Measurements from ENCODE around the gene TKT.
A peak's percentile ranks its signal among the peaks of the same experiment; 100 is the strongest.

Gene TKT

GRCh38 chr3:53238886-53239285, 16.9 kb downstream of the TKT start:
- Mint-ChIP-seq H3K4me3 (no peak overlapping the region), H3K9me3 (no peaks in the 10 kb centered on the region), H3K27me3 (no peaks in the 10 kb centered on the region), H3K4me1 (peaks cover 15% of the 10 kb centered on the region), H3K27ac (no peak overlapping the region), H3K36me3 (peaks cover 70% of the 10 kb centered on the region)
- no peak for ATAC-seq

- no peak overlapping the region for H3K27ac Mint-ChIP-seq
- no peak for ATAC-seq
- H3K9me3 Mint-ChIP-seq: no peaks in the 10 kb centered on the region
- H3K27me3 Mint-ChIP-seq: no peaks in the 10 kb centered on the region
- peaks cover 9% of the 10 kb centered on the region for H3K4me1 Mint-ChIP-seq
- H3K36me3 Mint-ChIP-seq: peaks cover 71% of the 10 kb centered on the region
- H3K4me3 Mint-ChIP-seq: no peak overlapping the region
Measured at GRCh38 chr3:53238051-53238850, 17.6 kb downstream of the TKT start.

GRCh38 chr3:53236112-53236841, 19.5 kb downstream of the TKT start:
- Mint-ChIP-seq H3K36me3 (peaks cover 74% of the 10 kb centered on the region), H3K4me3 (no peak overlapping the region), H3K4me1 (no peaks in the 10 kb centered on the region), H3K27ac (peak overlapping the region; percentile 32), H3K27me3 (no peaks in the 10 kb centered on the region), H3K9me3 (no peaks in the 10 kb centered on the region)
- ATAC-seq: no peak

GRCh38 chr3:53235545-53235944, 20.3 kb downstream of the TKT start:
- Mint-ChIP-seq H3K4me3 (no peak overlapping the region), H3K27ac (no peak overlapping the region), H3K27me3 (no peaks in the 10 kb centered on the region), H3K4me1 (no peaks in the 10 kb centered on the region), H3K9me3 (no peaks in the 10 kb centered on the region), H3K36me3 (peaks cover 67% of the 10 kb centered on the region)
- ATAC-seq: no peak

GRCh38 chr3:53234841-53235232, 21.0 kb downstream of the TKT start:
- no peaks in the 10 kb centered on the region for H3K9me3 Mint-ChIP-seq
- no peaks in the 10 kb centered on the region for H3K27me3 Mint-ChIP-seq
- peaks cover 61% of the 10 kb centered on the region for H3K36me3 Mint-ChIP-seq
- no peak overlapping the region for H3K4me3 Mint-ChIP-seq
- H3K4me1 Mint-ChIP-seq: no peaks in the 10 kb centered on the region
- no peak overlapping the region for H3K27ac Mint-ChIP-seq
- ATAC-seq: no peak

- no peaks in the 10 kb centered on the region for H3K4me1 Mint-ChIP-seq
- no peak overlapping the region for H3K4me3 Mint-ChIP-seq
- peaks cover 61% of the 10 kb centered on the region for H3K36me3 Mint-ChIP-seq
- peak overlapping the region; percentile 37 for H3K27ac Mint-ChIP-seq
- ATAC-seq: no peak
- no peaks in the 10 kb centered on the region for H3K27me3 Mint-ChIP-seq
- H3K9me3 Mint-ChIP-seq: no peaks in the 10 kb centered on the region
Measured at GRCh38 chr3:53234130-53234840, 21.5 kb downstream of the TKT start.

GRCh38 chr3:53232641-53233377, 23.0 kb downstream of the TKT start:
- Mint-ChIP-seq H3K27me3 (no peaks in the 10 kb centered on the region), H3K4me3 (no peak overlapping the region), H3K36me3 (peaks cover 61% of the 10 kb centered on the region), H3K27ac (peak overlapping the region; percentile 53), H3K4me1 (no peaks in the 10 kb centered on the region), H3K9me3 (no peaks in the 10 kb centered on the region)
- no peak for ATAC-seq

- H3K9me3 Mint-ChIP-seq: no peaks in the 10 kb centered on the region
- no peak for ATAC-seq
- no peaks in the 10 kb centered on the region for H3K27me3 Mint-ChIP-seq
- no peaks in the 10 kb centered on the region for H3K4me1 Mint-ChIP-seq
- peak overlapping the region; percentile 53 for H3K27ac Mint-ChIP-seq
- H3K4me3 Mint-ChIP-seq: no peak overlapping the region
- peaks cover 71% of the 10 kb centered on the region for H3K36me3 Mint-ChIP-seq
Measured at GRCh38 chr3:53231532-53232511, 24.0 kb downstream of the TKT start.

GRCh38 chr3:53230789-53231188, 25.0 kb downstream of the TKT start:
- H3K4me3 Mint-ChIP-seq: no peak overlapping the region
- H3K27ac Mint-ChIP-seq: no peak overlapping the region
- H3K9me3 Mint-ChIP-seq: no peaks in the 10 kb centered on the region
- H3K27me3 Mint-ChIP-seq: no peaks in the 10 kb centered on the region
- peaks cover 76% of the 10 kb centered on the region for H3K36me3 Mint-ChIP-seq
- no peaks in the 10 kb centered on the region for H3K4me1 Mint-ChIP-seq
- no peak for ATAC-seq

- no peaks in the 10 kb centered on the region for H3K27me3 Mint-ChIP-seq
- H3K4me3 Mint-ChIP-seq: no peak overlapping the region
- no peak overlapping the region for H3K27ac Mint-ChIP-seq
- H3K36me3 Mint-ChIP-seq: peaks cover 77% of the 10 kb centered on the region
- no peaks in the 10 kb centered on the region for H3K4me1 Mint-ChIP-seq
- ATAC-seq: no peak
- H3K9me3 Mint-ChIP-seq: no peaks in the 10 kb centered on the region
Measured at GRCh38 chr3:53230041-53230621, 25.7 kb downstream of the TKT start.

GRCh38 chr3:53229606-53230005, 26.2 kb downstream of the TKT start:
- Mint-ChIP-seq H3K4me1 (no peaks in the 10 kb centered on the region), H3K36me3 (peaks cover 77% of the 10 kb centered on the region), H3K27ac (no peak overlapping the region), H3K4me3 (no peak overlapping the region), H3K9me3 (no peaks in the 10 kb centered on the region), H3K27me3 (no peaks in the 10 kb centered on the region)
- ATAC-seq: no peak

- Mint-ChIP-seq H3K9me3 (no peaks in the 10 kb centered on the region), H3K27me3 (no peaks in the 10 kb centered on the region), H3K4me3 (no peak overlapping the region), H3K4me1 (no peaks in the 10 kb centered on the region), H3K36me3 (peaks cover 77% of the 10 kb centered on the region), H3K27ac (no peak overlapping the region)
- ATAC-seq: no peak
Measured at GRCh38 chr3:53229171-53229570, 26.7 kb downstream of the TKT start.

GRCh38 chr3:53227993-53228885, 27.6 kb downstream of the TKT start:
- H3K27ac Mint-ChIP-seq: no peak overlapping the region
- H3K27me3 Mint-ChIP-seq: no peaks in the 10 kb centered on the region
- no peaks in the 10 kb centered on the region for H3K9me3 Mint-ChIP-seq
- H3K4me1 Mint-ChIP-seq: no peaks in the 10 kb centered on the region
- no peak overlapping the region for H3K4me3 Mint-ChIP-seq
- H3K36me3 Mint-ChIP-seq: peaks cover 77% of the 10 kb centered on the region
- no peak for ATAC-seq

Measured in stimulated activated memory B cell treated with anti-CD40 and anti-IgM and Interleukin-4, amounts not matched to agents 10 μg/mL and 1 μg/mL and 100 μg/mL, for 72 hours (primary cell).